ENCODE results near the gene PNPLA8.
A peak's percentile ranks its signal among the peaks of the same experiment; 100 is the strongest.

PNPLA8 gene

GRCh38 chr7:108452707-108453106 lies 73.2 kb downstream of the PNPLA8 start:
- Histone ChIP-seq H3K9ac (ENCODE audit: low read length) (no peak overlapping the region), H3K27ac (ENCODE audit: low read length) (no peak overlapping the region), H3K27me3 (ENCODE audit: control insufficient read depth, insufficient read depth, low read length) (peaks cover 44% of the 10 kb centered on the region), H3K4me1 (ENCODE audit: control insufficient read depth, low read depth, low read length) (peaks cover 28% of the 10 kb centered on the region), H3K36me3 (ENCODE audit: control insufficient read depth, low read depth, low read length) (no peaks in the 10 kb centered on the region), H3K4me3 (ENCODE audit: low read length) (no peak overlapping the region), H3K9me3 (ENCODE audit: control insufficient read depth, low read depth, low read length) (no peaks in the 10 kb centered on the region)

- H3K36me3 ChIP-seq (ENCODE audit: control insufficient read depth, low read depth, low read length), result no peaks in the 10 kb centered on the region
- peaks cover 32% of the 10 kb centered on the region for H3K27me3 ChIP-seq (ENCODE audit: control insufficient read depth, insufficient read depth, low read length)
- no peak overlapping the region for H3K4me3 ChIP-seq (ENCODE audit: low read length)
- no peak overlapping the region for H3K9ac ChIP-seq (ENCODE audit: low read length)
- peaks cover 25% of the 10 kb centered on the region for H3K4me1 ChIP-seq (ENCODE audit: control insufficient read depth, low read depth, low read length)
- H3K27ac ChIP-seq (ENCODE audit: low read length), result no peak overlapping the region
- H3K9me3 ChIP-seq (ENCODE audit: control insufficient read depth, low read depth, low read length), result no peaks in the 10 kb centered on the region
Observed at GRCh38 chr7:108451296-108451848, 74.6 kb downstream of the PNPLA8 start.

- peaks cover 25% of the 10 kb centered on the region for H3K4me1 ChIP-seq (ENCODE audit: control insufficient read depth, low read depth, low read length)
- H3K36me3 ChIP-seq (ENCODE audit: control insufficient read depth, low read depth, low read length), result no peaks in the 10 kb centered on the region
- H3K27ac ChIP-seq (ENCODE audit: low read length), result no peak overlapping the region
- H3K27me3 ChIP-seq (ENCODE audit: control insufficient read depth, insufficient read depth, low read length), result peaks cover 25% of the 10 kb centered on the region
- H3K9ac ChIP-seq (ENCODE audit: low read length), result no peak overlapping the region
- H3K9me3 ChIP-seq (ENCODE audit: control insufficient read depth, low read depth, low read length), result no peaks in the 10 kb centered on the region
- no peak overlapping the region for H3K4me3 ChIP-seq (ENCODE audit: low read length)
Observed at GRCh38 chr7:108450160-108450559, 75.8 kb downstream of the PNPLA8 start.

- Histone ChIP-seq H3K9ac (ENCODE audit: low read length) (no peak overlapping the region), H3K4me3 (ENCODE audit: low read length) (peak overlapping the region; percentile 32), H3K27ac (ENCODE audit: low read length) (no peak overlapping the region), H3K36me3 (ENCODE audit: control insufficient read depth, low read depth, low read length) (no peaks in the 10 kb centered on the region), H3K4me1 (ENCODE audit: control insufficient read depth, low read depth, low read length) (peaks cover 25% of the 10 kb centered on the region), H3K27me3 (ENCODE audit: control insufficient read depth, insufficient read depth, low read length) (peaks cover 18% of the 10 kb centered on the region), H3K9me3 (ENCODE audit: control insufficient read depth, low read depth, low read length) (no peaks in the 10 kb centered on the region)
Observed at GRCh38 chr7:108449521-108449920, 76.4 kb downstream of the PNPLA8 start.

GRCh38 chr7:108448584-108449505 lies 77.1 kb downstream of the PNPLA8 start:
- Histone ChIP-seq H3K36me3 (ENCODE audit: control insufficient read depth, low read depth, low read length) (no peaks in the 10 kb centered on the region), H3K9me3 (ENCODE audit: control insufficient read depth, low read depth, low read length) (no peaks in the 10 kb centered on the region), H3K9ac (ENCODE audit: low read length) (no peak overlapping the region), H3K27ac (ENCODE audit: low read length) (no peak overlapping the region), H3K27me3 (ENCODE audit: control insufficient read depth, insufficient read depth, low read length) (peaks cover 11% of the 10 kb centered on the region), H3K4me1 (ENCODE audit: control insufficient read depth, low read depth, low read length) (peaks cover 18% of the 10 kb centered on the region), H3K4me3 (ENCODE audit: low read length) (peak overlapping the region; percentile 32)

- H3K27me3 ChIP-seq (ENCODE audit: control insufficient read depth, insufficient read depth, low read length), result no peaks in the 10 kb centered on the region
- no peak overlapping the region for H3K9ac ChIP-seq (ENCODE audit: low read length)
- H3K9me3 ChIP-seq (ENCODE audit: control insufficient read depth, low read depth, low read length), result no peaks in the 10 kb centered on the region
- no peaks in the 10 kb centered on the region for H3K4me1 ChIP-seq (ENCODE audit: control insufficient read depth, low read depth, low read length)
- H3K27ac ChIP-seq (ENCODE audit: low read length), result no peak overlapping the region
- H3K36me3 ChIP-seq (ENCODE audit: control insufficient read depth, low read depth, low read length), result no peaks in the 10 kb centered on the region
- H3K4me3 ChIP-seq (ENCODE audit: low read length), result no peak overlapping the region
Observed at GRCh38 chr7:108442039-108442568, 83.8 kb downstream of the PNPLA8 start.

- no peaks in the 10 kb centered on the region for H3K4me1 ChIP-seq (ENCODE audit: control insufficient read depth, low read depth, low read length)
- no peak overlapping the region for H3K9ac ChIP-seq (ENCODE audit: low read length)
Observed at GRCh38 chr7:108441392-108441955, 84.5 kb downstream of the PNPLA8 start.

GRCh38 chr7:108440613-108441012 lies 85.3 kb downstream of the PNPLA8 start:
- Histone ChIP-seq H3K27ac (ENCODE audit: low read length) (no peak overlapping the region), H3K9ac (ENCODE audit: low read length) (no peak overlapping the region)

More at GRCh38 chr7:108441392-108441955, 84.5 kb downstream of the PNPLA8 start:
- H3K9me3 ChIP-seq (ENCODE audit: control insufficient read depth, low read depth, low read length), result no peaks in the 10 kb centered on the region
- no peak overlapping the region for H3K27ac ChIP-seq (ENCODE audit: low read length)
- no peaks in the 10 kb centered on the region for H3K36me3 ChIP-seq (ENCODE audit: control insufficient read depth, low read depth, low read length)
- no peaks in the 10 kb centered on the region for H3K27me3 ChIP-seq (ENCODE audit: control insufficient read depth, insufficient read depth, low read length)
- H3K4me3 ChIP-seq (ENCODE audit: low read length), result no peak overlapping the region

GRCh38 chr7:108436906-108437305 lies 89.0 kb downstream of the PNPLA8 start:
- Histone ChIP-seq H3K9ac (ENCODE audit: low read length) (no peak overlapping the region), H3K4me3 (ENCODE audit: low read length) (no peak overlapping the region), H3K27me3 (ENCODE audit: control insufficient read depth, insufficient read depth, low read length) (no peaks in the 10 kb centered on the region), H3K9me3 (ENCODE audit: control insufficient read depth, low read depth, low read length) (no peaks in the 10 kb centered on the region), H3K27ac (ENCODE audit: low read length) (no peak overlapping the region), H3K4me1 (ENCODE audit: control insufficient read depth, low read depth, low read length) (no peaks in the 10 kb centered on the region), H3K36me3 (ENCODE audit: control insufficient read depth, low read depth, low read length) (no peaks in the 10 kb centered on the region)

More at GRCh38 chr7:108440613-108441012, 85.3 kb downstream of the PNPLA8 start:
- no peaks in the 10 kb centered on the region for H3K36me3 ChIP-seq (ENCODE audit: control insufficient read depth, low read depth, low read length)
- no peak overlapping the region for H3K4me3 ChIP-seq (ENCODE audit: low read length)
- no peaks in the 10 kb centered on the region for H3K4me1 ChIP-seq (ENCODE audit: control insufficient read depth, low read depth, low read length)
- H3K27me3 ChIP-seq (ENCODE audit: control insufficient read depth, insufficient read depth, low read length), result no peaks in the 10 kb centered on the region
- H3K9me3 ChIP-seq (ENCODE audit: control insufficient read depth, low read depth, low read length), result no peaks in the 10 kb centered on the region

GRCh38 chr7:108434010-108434409 lies 91.9 kb downstream of the PNPLA8 start:
- Histone ChIP-seq H3K36me3 (ENCODE audit: control insufficient read depth, low read depth, low read length) (no peaks in the 10 kb centered on the region), H3K4me1 (ENCODE audit: control insufficient read depth, low read depth, low read length) (no peaks in the 10 kb centered on the region), H3K27me3 (ENCODE audit: control insufficient read depth, insufficient read depth, low read length) (no peaks in the 10 kb centered on the region), H3K4me3 (ENCODE audit: low read length) (no peak overlapping the region), H3K9me3 (ENCODE audit: control insufficient read depth, low read depth, low read length) (no peaks in the 10 kb centered on the region), H3K27ac (ENCODE audit: low read length) (no peak overlapping the region), H3K9ac (ENCODE audit: low read length) (no peak overlapping the region)

- Histone ChIP-seq H3K4me1 (ENCODE audit: control insufficient read depth, low read depth, low read length) (no peaks in the 10 kb centered on the region), H3K9me3 (ENCODE audit: control insufficient read depth, low read depth, low read length) (no peaks in the 10 kb centered on the region), H3K27ac (ENCODE audit: low read length) (no peak overlapping the region), H3K27me3 (ENCODE audit: control insufficient read depth, insufficient read depth, low read length) (no peaks in the 10 kb centered on the region), H3K4me3 (ENCODE audit: low read length) (no peak overlapping the region), H3K36me3 (ENCODE audit: control insufficient read depth, low read depth, low read length) (no peaks in the 10 kb centered on the region), H3K9ac (ENCODE audit: low read length) (no peak overlapping the region)
Observed at GRCh38 chr7:108431099-108431498, 94.8 kb downstream of the PNPLA8 start.
